ENCODE measurements around the gene SUGCT.

- no peak for TF ChIP-seq POLR2A (IDR thresholded peaks at IDR 0.05)
- TF ChIP-seq CTCF (IDR thresholded peaks at IDR 0.05): no peak
These were observed 148.1 kb downstream of the SUGCT start for GRCh38 chr7:40282858-40283257.
